Heart left ventricle (tissue), 16 donors: Measurements from ENCODE around the gene FOXE3. TPM values are rescaled to one million over a fixed set of nuclear protein-coding genes. Genes with fewer than 3 reads are reported as not detected.
A peak's percentile ranks its signal among the peaks of the same experiment; 100 is the strongest.
"Not testable (repeated sequence)": the region's sequence is repeated elsewhere in the genome, so short reads cannot be mapped to it uniquely, and the experiment has no call there.

Experiments
- ATAC-seq, 4 donors: fragments of 200-7000 bp; cut with Tn5 transposase; one replicate each; pipeline ENCODE4 v1.9.1; 2020 to 2022; ENCODE audit warnings: moderate library complexity in 4 of 4, mild to moderate bottlenecking in 3 of 4, moderate number of reproducible peaks in 1 of 4
- DNase-seq, 5 donors: peaks; one replicate each; pipeline ENCODE4 v3.0.0-alpha.2; 2020
- H3K27ac ChIP-seq, 12 donors: fragments of 200-600 bp; sonication (generic) in 4 of 12; one replicate each; pipeline versions ENCODE4 v1.5.0 to v1.8.0; 2016 to 2022; ENCODE audit warnings: mild to moderate bottlenecking in 2 of 12
- H3K27me3 ChIP-seq, 9 donors: fragments of 200-600 bp; sonication (generic) in 2 of 9; one replicate each; pipeline versions ENCODE4 v1.5.1 to v1.8.0; 2016 to 2022; ENCODE audit warnings: mild to moderate bottlenecking in 3 of 9
- H3K36me3 ChIP-seq, 9 donors: fragments of 200-600 bp; sonication (generic) in 2 of 9; one replicate each; pipeline versions ENCODE4 v1.5.0 to v1.8.0; 2018 to 2022; ENCODE audit warnings: mild to moderate bottlenecking in 2 of 9
- H3K4me1 ChIP-seq, 12 donors: fragments of 200-600 bp; sonication (generic) in 4 of 12; one replicate each; pipeline versions ENCODE4 v1.5.0 to v1.8.0; 2016 to 2022; ENCODE audit warnings: mild to moderate bottlenecking in 3 of 12
- H3K4me3 ChIP-seq, 12 donors: fragments of 200-600 bp; sonication (generic) in 4 of 12; one replicate each; pipeline versions ENCODE4 v1.5.0 to v1.8.0; 2017 to 2022; ENCODE audit warnings: mild to moderate bottlenecking in 9 of 12, moderate library complexity in 4 of 12
- H3K9me3 ChIP-seq, 12 donors: fragments of 200-600 bp; sonication (generic) in 4 of 12; one replicate each; pipeline versions ENCODE4 v1.5.0 to v1.8.0; 2016 to 2022; ENCODE audit warnings: mild to moderate bottlenecking in 1 of 12
- POLR2A ChIP-seq, 2 donors: fragments of 450-650 bp; IDR thresholded peaks; one replicate each; pipeline ENCODE4 v1.6.1; 2017; ENCODE audit warnings: antibody characterized with exemption in 2 of 2, mild to moderate bottlenecking in 2 of 2, moderate library complexity in 2 of 2
- WGBS, 4 donors: extraction: QIAGEN DNeasy Blood & Tissue Kit in 2 of 4; methylation state at CpG; one replicate each; pipeline versions ENCODE4 v1.1.5 to v1.1.7; 2013 to 2018; 5-methylcytosine and 5-hydroxymethylcytosine counted together
- intact Hi-C, 10 donors: fragments of 100-400 bp; cut with DNase I; formaldehyde crosslinking; loops; one replicate each; pipeline versions ENCODE4 v1.11.1 to v1.14.2; 2022
- polyA plus RNA-seq, 2 donors: library from polyadenylated mRNA; stranded (reverse); fragments of 200-250 nt; gene quantifications; one replicate each; pipeline ENCODE4 v1.2.3, GENCODE V29; 2013
- total RNA-seq, 9 donors: library from RNA; depleted of rRNA in 2 of 9; stranded (reverse); fragments of >200 nt in 2 of 9; fragmentation: NEBNext Ultra II Directional in 3 of 9; extraction: Animal tissue kit (Norgen Biotek cat#: 25700) in 3 of 9; gene quantifications; one replicate each; pipeline versions ENCODE4 v1.1.0 to v1.2.4, GENCODE V29; 2016 to 2023
- TF ChIP-seq, protein P1 (sequence below), 12 donors: fragments of 200-600 bp; sonication (generic) in 4 of 12; IDR thresholded peaks; one replicate each; pipeline versions ENCODE4 v1.5.0 to v1.8.0; 2018 to 2022; ENCODE audit warnings: antibody characterized with exemption in 12 of 12, mild to moderate bottlenecking in 5 of 12
- donor health status: ischemic (EF 13 %, LVEDD 7.1; RV severe dilation, severe dysfunction).
- donor health status: healthy with polysubstance abuse.
- donor health status: DM: no; HTN: yes; CAD: no.
- donor health status: DM: no; HTN: no; CAD: no.
- donor health status: ischemic (EF 25% LVEDD 6.9; RV normal size, moderate dysfunction).
- donor health status: ischemic (EF 25% LVEDD 5.7; RV mildly dilated, moderate dysfunction).
- donor health status: healthy.
- donor health status: DM: yes; HTN: yes; CAD: no.
- donor health status: ischemic (EF 35%, LVEDD 5.7; RV mildly dilated, moderate dysfunction).
- donor health status: nonischemic (EF 11% LVEDD 7.7; RV severe dilation, severe dysfunction).
- donor health status: DM: yes; HTN: yes; CAD: no.
- donor health status: PGD.
- donor health status: ischemic (EF 29% LVEDD 5.4; RV normal size, mild dysfunction).
- donor health status: nonischemic (EF 23%, LVEDD 6.1; RV moderate dilation, normal function).

The FOXE3 gene
- total and polyA plus RNA-seq, 11 donors = not detected

- Histone ChIP-seq H3K27ac (no peak overlapping the region), H3K27me3 (peaks cover 35 to 100% (median 78%) of the 10 kb centered on the region in 9 donors), H3K36me3 (no peaks in the 10 kb centered on the region), H3K9me3 (no peaks in the 10 kb centered on the region), H3K4me1 (peaks cover 0 to 11% (median 2%) of the 10 kb centered on the region in 12 donors), H3K4me3 (no peak overlapping the region)
- DNase-seq = peak in 3 of 5 donors; percentile 31 to 70 (median 50)
- ATAC-seq = peak in 3 of 4 donors; percentile 59 to 77 (median 70)
- intact Hi-C loops = loop anchor here in 2 of 10 donors (5.0 kb wide), 2 partner anchors 72 to 257 kb away; no protein-coding TSS in a partner anchor
- 7 to 15% (median 11%) methylated on average over 29 to 36 of the region's 36 CpGs for WGBS, 4 donors
- TF ChIP-seq POLR2A (IDR thresholded peaks at IDR 0.05) = no peak
- TF ChIP-seq, protein P1, sequence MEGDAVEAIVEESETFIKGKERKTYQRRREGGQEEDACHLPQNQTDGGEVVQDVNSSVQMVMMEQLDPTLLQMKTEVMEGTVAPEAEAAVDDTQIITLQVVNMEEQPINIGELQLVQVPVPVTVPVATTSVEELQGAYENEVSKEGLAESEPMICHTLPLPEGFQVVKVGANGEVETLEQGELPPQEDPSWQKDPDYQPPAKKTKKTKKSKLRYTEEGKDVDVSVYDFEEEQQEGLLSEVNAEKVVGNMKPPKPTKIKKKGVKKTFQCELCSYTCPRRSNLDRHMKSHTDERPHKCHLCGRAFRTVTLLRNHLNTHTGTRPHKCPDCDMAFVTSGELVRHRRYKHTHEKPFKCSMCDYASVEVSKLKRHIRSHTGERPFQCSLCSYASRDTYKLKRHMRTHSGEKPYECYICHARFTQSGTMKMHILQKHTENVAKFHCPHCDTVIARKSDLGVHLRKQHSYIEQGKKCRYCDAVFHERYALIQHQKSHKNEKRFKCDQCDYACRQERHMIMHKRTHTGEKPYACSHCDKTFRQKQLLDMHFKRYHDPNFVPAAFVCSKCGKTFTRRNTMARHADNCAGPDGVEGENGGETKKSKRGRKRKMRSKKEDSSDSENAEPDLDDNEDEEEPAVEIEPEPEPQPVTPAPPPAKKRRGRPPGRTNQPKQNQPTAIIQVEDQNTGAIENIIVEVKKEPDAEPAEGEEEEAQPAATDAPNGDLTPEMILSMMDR (IDR thresholded peaks at IDR 0.05) = peak in 11 of 12 donors; percentile 26 to 58 (median 45)
These were observed 33.9 kb downstream of the FOXE3 start for GRCh38 chr1:47449822-47450552.

- 54 to 76% (median 66%) methylated on average over 4 of the region's 4 CpGs for WGBS, 4 donors
- intact Hi-C loops = no loop called here
- DNase-seq (no peak), ATAC-seq (no peak)
- no peaks in the 10 kb centered on the region for H3K36me3 ChIP-seq
- peaks cover 0 to 5% (median 0%) of the 10 kb centered on the region in 12 donors for H3K4me1 ChIP-seq
- no peak for TF ChIP-seq POLR2A (IDR thresholded peaks at IDR 0.05)
- TF ChIP-seq, protein P1 (IDR thresholded peaks at IDR 0.05) = no peak
- H3K27ac ChIP-seq = no peak overlapping the region
- no peak overlapping the region for H3K4me3 ChIP-seq
- peaks cover 29 to 97% (median 71%) of the 10 kb centered on the region in 9 donors for H3K27me3 ChIP-seq
- H3K9me3 ChIP-seq = no peaks in the 10 kb centered on the region
These were observed 34.5 kb downstream of the FOXE3 start for GRCh38 chr1:47450606-47451005.

- Histone ChIP-seq H3K36me3 (no peaks in the 10 kb centered on the region), H3K4me1 (peaks cover 0 to 5% (median 0%) of the 10 kb centered on the region in 12 donors), H3K9me3 (no peaks in the 10 kb centered on the region), H3K27me3 (peaks cover 22 to 92% (median 66%) of the 10 kb centered on the region in 9 donors), H3K27ac (no peak overlapping the region), H3K4me3 (no peak overlapping the region)
- TF ChIP-seq, protein P1 (IDR thresholded peaks at IDR 0.05) = no peak
- no peak for TF ChIP-seq POLR2A (IDR thresholded peaks at IDR 0.05)
- ATAC-seq (no peak), DNase-seq (no peak)
- intact Hi-C loops = no loop called here
- WGBS, 4 donors = 33 to 82% (median 59%) methylated on average over 1 of the region's 1 CpG
These were observed 36.3 kb downstream of the FOXE3 start for GRCh38 chr1:47452426-47452825.

GRCh38 chr1:47453910-47454309 is 37.8 kb downstream of the FOXE3 start:
- H3K36me3 ChIP-seq, H3K4me1 ChIP-seq, H3K27ac ChIP-seq, H3K4me3 ChIP-seq, ATAC-seq, H3K9me3 ChIP-seq, intact Hi-C loops, DNase-seq: not testable (repeated sequence)
- peaks cover 9 to 90% (median 61%) of the 10 kb centered on the region in 9 donors for H3K27me3 ChIP-seq
- WGBS, 4 donors = 71 to 83% (median 79%) methylated on average over 2 of the region's 2 CpGs
